Activated CD4-positive, alpha-beta T cell treated with anti-CD3 and anti-CD28 coated beads for 48 hours (primary cell): ENCODE data around the gene PTPRA.
"Not testable (repeated sequence)": the region's sequence is repeated elsewhere in the genome, so short reads cannot be mapped to it uniquely, and the experiment has no call there.

Experiments
- DNase-seq: peaks from one replicate; pipeline ENCODE4 v3.0.0-alpha.2; 2020

PTPRA gene

DNA sequence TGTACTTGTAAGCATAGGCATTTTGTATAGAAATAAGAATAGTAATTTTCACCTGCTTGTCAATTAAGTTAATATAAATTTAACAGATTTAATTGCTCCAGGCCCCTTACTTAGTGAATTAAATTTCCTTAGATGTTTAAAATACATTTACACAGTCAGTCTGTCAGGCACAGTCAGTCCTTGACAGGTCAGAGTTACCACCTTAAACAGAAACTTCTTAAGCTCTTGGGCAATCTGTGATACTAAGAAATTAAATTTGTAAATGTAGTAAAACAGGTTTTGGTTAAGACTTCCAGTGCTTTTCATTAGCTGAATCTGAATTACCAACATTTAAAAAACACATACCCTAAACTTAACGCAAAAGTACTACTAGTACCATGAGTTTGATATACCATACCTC, 15.9 kb downstream of the PTPRA start:
- no peak for DNase-seq

DNA sequence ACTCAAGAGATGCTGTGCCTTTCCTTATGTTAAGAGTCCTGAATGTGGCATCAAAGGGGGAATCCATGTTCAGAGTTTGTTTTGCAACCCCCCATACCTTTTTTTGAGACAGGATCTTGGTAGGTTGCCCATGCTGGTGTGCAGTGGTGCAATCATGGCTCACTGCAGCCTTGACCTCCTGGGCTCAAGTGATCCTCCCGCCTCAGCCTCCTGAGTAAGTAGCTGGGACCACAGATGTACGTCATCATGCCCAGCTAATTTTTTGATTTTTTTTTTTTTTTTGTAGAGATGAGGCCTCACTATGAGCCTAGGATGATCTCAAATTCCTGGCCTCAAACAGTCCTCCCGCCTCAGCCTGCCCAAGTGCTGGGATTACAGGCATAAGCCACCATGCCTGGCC, 16.5 kb downstream of the PTPRA start:
- DNase-seq = no peak

DNA sequence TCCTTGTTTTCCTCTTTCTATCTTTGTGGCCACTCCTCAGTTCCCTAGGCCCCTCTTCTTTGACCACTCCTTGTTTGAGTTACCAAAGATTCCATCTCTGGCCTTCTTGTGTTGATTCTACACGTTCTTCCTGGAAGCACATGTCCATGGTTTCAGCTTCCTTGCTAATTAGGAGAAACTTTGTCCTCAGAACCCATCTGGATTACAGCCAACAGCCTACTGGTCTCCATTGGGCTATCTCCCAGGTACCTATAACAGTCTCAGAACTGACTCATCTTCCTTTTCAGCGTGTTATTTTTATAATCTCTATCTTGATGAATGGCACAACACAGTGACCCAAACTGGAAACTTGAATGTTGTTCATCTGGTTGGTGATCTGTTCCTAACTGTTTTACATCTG, 17.5 kb downstream of the PTPRA start:
- no peak for DNase-seq

DNA sequence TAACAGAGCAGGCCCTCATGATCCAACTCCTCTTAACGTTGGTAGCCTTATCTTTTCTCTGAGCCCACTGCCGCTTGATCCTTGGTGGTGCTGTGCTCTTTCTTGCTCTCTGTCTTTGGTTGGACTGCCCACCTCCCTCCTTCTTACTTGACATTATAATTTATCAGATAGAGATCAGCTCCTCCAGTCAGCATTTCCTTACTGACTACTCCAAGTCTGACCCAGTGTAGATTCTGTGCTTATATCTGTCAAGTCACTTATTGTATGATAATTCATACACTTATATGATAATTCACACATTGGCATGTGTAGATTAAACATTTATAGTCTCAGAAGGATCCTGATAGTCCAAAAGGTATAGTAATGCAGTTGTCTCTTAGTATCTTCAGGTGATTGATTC, 18.1 kb downstream of the PTPRA start:
- DNase-seq = no peak

- DNase-seq = no peak
Observed at GRCh38 chr20:2892376-2892775, 19.1 kb downstream of the PTPRA start.

DNA sequence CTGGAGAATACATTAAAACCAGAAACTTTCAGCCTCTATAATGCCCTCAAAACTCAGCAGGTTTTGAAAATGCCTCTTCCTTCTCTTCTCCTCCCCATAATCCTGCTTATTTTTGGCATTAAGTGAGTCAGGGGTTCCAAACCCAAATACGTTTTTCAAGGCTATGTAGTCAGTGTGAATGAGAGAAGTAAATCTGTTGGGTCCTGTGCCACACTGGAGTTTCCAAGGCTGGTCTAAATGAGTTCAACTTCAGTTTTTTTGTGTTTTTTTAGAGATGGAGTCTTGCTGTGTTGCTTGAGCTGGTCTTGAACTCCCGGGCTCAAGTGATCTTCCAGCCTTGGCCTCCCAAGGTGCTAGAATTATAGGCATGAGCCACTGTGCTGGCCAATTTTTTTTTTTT, 20.9 kb downstream of the PTPRA start:
- no peak for DNase-seq

DNA sequence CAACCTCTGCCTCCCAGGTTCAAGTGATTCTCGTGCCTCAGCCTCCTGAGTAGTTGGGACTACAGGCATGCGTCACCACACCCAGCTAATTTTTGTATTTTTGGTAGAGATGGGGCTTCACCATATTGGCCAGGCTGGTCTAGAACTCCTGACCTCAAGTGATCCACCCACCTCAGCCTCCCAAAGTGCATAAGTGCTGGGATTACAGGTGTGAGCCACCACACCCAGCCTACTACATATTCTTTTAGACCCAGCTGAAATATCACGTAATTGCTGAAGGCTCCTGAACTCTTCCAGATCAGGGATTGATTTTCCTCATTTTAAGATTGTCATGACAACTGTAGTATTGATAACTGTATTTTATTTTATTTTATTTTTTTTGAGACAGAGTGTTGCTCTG, 21.9 kb downstream of the PTPRA start:
- not testable (repeated sequence) for DNase-seq

DNA sequence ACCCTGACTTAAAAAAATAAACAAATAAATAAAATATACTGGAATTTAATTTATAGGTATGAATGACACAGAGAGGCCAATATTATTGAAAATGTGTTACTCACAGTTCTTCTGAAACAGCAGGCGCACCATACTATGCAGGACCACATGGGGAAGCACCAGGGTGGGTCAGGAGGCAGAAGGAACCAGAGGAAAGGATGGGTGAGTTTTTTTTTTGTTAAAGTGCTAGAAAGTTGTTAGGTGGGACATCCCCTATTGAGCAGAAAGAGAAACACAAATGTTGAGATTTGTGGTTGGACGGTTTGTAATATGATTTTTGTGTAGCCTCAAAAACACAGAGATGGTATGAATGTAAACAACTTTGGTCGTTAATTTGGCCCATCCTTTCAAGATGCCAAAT, 26.0 kb downstream of the PTPRA start:
- DNase-seq = peak; percentile 40

GRCh38 chr20:2900845-2901592, 27.7 kb downstream of the PTPRA start:
- DNase-seq = no peak

DNA sequence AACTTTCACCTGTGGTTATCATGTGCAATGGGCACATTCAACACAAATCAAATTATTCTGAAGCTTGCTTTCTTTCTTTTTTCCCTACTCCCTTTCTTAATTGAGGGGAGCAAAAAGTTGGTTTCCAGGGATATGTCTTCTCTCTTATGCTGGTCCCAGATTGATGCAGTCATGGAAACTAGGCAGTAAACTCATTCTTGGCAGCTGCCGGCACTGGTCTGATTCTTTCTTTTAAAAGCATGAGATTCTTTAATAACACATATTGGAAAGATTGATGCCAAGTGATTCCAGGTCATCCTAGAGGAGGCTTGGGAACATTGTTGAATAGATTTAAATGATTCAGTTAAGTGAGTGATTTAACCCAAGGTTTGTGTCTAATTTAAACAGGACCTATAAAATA, 29.0 kb downstream of the PTPRA start:
- no peak for DNase-seq

DNA sequence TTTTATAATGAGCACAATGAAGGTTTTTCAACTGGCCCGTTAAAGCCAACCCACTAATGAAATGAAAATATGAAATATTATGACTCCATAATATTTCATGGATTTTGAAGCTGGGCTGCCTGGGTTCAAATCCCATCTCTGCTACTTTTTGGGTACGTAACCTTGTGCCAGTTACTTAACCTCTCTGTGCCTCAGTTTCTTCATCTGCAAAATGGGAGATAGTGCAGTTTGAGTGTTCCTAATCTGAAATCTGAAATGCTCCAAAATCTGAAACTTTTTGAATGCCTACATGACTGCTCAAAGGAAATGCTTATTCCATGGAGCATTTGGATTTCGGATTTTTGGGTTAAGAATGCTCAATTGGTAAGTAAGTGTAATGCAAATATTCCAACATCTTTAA, 29.5 kb downstream of the PTPRA start:
- DNase-seq = no peak

GRCh38 chr20:2903686-2904085, 30.4 kb downstream of the PTPRA start:
- DNase-seq = no peak

DNA sequence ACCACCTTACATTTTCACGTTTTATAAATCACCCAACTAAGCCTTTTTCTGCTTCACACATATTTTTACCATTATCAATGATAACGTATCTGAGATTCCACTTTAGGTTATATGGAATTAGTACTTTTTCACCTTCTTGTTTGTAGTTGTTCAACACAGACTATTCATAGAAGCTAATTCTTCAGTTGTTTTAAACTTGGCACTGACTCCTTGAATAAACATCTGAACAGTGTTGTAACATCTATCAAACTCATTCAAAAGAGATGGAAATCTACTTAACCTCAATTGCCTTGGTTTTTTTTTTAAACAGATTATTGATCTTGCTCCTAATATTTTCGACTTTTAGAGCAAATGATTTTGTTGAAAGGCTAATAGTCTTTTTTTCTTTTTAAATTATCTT, 34.2 kb downstream of the PTPRA start:
- no peak for DNase-seq

DNA sequence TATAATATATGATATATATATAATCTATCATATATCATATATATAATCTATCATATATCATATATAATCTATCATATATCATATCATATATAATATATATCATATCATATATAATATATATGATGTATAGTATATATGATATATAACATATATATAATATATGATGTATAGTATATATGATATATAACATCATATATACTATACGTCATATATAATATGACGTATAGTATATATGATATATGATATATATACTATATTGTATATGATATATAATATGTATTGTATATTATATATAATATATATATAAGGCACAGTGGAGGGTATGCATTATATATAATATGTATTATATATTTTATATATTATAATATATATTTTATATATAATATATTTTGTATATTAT, 36.7 kb downstream of the PTPRA start:
- DNase-seq = no peak

GRCh38 chr20:2911200-2911599, 37.9 kb downstream of the PTPRA start:
- DNase-seq = no peak

GRCh38 chr20:2914160-2914559, 40.9 kb downstream of the PTPRA start:
- no peak for DNase-seq

DNA sequence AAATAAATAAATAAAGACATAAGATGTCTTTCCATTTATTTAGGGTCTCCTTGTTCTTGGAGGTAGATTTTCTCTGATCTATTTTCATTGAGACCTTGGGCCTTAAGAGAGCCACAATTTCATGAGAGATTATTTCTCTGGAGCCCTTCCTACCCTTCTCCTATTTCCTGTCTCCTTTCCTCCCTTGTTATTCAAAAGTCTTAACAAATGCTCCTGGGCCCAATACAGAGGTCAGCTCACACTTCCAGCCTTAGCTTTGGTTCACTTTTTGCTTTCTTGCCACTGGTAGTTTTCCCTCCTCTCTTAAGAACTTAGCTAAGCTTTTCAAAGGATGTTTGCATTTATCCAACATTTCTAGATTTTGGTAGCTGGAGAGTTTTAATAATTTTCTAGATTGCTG, 44.0 kb downstream of the PTPRA start:
- no peak for DNase-seq

DNA sequence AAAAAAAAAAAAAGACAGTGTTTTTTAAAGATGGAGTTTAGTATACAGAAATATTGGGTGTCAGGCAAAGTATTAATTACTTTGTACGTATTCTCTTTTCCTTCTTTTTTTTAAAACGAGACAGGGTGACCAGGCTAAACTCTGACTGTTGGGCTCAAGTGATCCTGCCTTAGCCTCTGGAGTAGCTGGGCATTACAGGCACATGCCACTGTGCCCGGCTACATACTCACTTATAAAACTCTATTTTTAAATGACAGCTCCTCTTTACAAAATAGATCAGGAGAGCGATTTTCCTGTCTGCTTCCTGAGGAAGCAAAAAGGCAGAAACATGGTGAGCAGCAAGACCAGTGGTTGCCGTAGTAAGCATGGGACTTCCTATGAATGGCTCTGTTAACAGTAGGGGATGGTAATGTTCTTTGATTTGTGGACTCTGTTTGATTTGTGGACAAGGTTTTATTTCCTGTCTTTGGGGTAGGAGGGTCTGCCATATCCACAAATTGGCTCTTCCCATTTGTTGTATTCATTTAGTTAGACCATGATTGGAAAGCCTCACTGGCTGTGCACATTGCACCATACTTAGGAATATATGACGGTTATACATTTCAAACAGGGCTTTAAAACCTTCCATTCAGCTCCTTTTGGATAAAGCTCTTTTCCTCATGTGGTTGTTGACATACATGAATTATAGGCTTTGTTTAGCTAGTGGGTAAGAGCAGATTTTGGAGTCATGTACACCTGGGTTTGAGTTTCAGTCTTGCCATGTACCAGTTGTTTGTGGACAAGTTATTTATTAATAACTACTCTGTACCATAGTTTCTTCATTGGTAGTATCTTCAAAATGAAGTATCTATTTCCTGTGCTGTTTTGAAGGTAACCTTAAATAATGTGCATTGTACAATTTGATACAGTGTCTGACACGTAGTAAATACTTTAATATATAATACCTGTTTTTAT, 45.1 kb downstream of the PTPRA start:
- no peak for DNase-seq

- DNase-seq = no peak
Observed at GRCh38 chr20:2919518-2920245, 46.4 kb downstream of the PTPRA start.

DNA sequence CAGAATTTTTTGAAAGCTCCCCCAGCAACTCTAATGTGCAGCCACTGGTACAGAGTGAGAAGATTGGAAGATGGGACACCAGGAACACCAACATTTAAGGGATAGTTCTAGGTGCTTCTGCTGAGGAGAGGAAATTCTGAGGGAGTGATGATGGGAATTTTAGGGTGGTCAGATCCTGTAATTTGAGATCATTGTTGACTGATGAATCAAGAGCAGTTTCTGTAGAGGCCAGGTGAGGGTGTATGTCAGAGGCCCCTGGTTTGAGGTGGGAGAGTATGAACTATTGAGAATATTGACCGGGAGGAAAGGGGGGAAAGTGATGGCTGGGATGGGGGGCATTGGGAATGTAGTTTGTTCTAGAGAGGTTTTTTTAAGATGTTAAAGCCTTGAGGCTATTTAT, 47.2 kb downstream of the PTPRA start:
- no peak for DNase-seq

GRCh38 chr20:2921506-2921905, 48.2 kb downstream of the PTPRA start:
- DNase-seq = no peak

- DNase-seq = no peak
Observed at GRCh38 chr20:2922957-2923356, 49.7 kb downstream of the PTPRA start.

- no peak for DNase-seq
Observed at GRCh38 chr20:2930538-2930937, 57.3 kb downstream of the PTPRA start.

DNA sequence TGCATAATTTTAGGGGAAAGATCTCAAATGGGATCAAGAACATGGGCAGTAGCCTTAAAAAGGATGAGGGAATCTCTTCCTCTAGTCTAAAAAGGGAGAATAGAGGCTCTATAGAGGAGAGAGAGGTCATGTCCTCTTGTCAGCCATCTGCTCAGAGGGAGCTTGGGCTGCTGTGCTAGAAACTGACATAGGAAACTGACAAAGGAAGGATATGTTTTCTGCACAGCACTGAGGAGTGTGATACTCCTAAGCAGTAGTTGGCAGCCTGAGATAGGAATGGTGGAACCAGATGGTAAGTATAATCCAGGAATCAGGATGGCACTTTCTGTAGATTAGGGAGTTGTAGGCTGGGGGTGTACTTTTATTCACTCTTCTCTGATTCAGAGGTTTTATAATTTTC, 59.2 kb downstream of the PTPRA start:
- DNase-seq = no peak
